Measurements from ENCODE around the gene ZNF853. TPM values are rescaled to one million over a fixed set of nuclear protein-coding genes. Genes with fewer than 3 reads are reported as not detected.

Gene ZNF853
- total RNA-seq, 1 experiment from 2014 or later: 0.69 TPM

DNA sequence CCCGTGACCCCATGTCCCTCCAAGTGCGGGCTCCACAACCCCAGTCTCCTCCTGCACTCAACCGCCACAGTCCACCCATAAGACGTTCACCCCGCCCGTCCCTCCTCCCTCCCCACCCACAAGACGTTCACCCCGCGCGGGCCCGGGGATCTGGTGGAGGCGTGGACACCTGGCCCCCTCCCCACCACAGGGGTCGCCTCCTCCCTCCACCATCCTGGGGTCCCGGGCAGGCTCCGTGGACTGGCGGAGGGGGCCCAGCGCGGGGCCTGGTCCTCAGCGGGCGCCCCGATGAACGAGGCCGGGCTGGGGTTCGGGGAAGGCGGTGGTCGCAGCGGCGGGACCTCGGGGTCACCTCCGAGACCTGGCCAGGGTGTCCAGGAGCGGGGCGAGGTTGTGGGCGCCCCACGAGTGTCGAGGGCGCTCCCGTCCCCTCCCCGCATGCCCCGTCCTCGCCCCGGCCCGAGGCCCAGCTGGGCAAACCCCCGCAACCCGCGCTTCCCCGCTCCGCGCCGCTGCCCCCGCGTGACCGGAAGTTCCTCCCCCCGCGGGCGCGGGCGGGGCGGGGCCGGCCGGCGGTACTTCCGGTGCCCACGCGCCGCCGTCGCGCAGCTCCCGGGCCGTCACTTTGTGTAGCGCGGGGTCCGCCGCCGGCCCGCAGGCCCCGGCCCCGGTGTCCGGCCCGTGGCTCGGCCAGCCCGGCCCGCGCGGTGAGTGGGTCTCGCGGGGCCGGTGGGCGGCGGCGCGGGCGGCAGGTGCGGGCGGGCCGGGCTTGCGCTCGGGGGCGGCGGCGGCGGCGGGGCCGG, 21.5 kb downstream of the ZNF853 start, which contains the start of gene ZNF316:
ZNF316 (plus strand) TSS at position 578 of the 803 bp plus-strand sequence. CDS start 5,092 bp downstream, outside the sequence.
- DNase-seq (ENCODE audit: low read depth): peak; percentile 48

DNA sequence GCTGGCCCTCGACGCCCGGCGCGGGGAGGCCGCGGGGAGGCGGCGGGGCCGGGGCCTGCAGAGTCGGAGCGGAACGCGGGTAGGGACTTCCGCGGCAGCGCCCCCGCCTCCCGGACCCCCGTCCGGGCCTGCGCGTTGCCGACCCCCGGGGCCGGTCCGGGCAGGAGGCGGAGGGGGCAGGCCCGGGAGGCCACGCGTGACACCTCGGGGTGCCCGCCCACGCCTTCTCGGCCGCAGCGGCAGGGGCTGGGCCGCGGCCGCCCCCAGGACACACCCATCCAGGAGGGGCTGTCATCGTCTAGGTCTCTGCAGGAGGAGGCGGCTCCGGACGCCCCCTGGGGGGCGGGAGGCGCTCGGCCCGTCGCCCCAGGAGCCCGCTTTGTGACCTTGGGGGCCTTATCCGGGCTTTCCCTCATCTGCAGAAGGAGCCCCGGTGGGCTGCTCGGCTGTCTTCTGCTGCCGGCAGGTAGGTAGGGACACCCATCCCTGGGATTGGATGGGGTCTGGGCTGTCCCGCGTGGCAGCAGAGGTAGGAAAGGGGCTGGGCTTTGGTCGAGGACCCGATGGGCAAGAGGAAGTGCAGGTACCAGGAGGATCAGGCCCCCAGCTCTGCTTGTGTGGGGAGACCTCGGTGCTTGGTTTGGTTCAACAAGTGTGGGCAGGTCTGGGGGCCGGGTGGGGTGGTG, 22.3 kb downstream of the ZNF853 start:
- DNase-seq (ENCODE audit: low read depth): peak; percentile 34

DNA sequence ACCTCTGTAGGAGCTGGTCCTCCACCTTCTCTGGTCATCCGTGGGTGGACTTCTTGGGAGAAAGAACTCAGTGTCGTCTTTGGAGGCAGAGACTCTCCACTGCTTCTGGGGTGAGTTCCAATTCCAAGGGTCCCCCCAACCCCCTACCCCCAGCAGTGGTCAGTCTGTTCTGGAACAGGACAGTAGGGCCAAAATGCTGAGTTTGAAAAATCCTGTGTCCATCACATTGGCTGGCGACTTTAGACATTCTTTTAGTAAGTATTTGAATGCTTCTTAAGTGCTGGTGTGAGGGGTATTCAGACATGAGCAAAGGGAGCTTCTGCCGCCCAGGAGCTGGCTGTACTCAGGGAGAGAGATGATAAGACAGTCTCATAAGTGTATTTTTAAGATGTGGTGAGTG, 23.6 kb downstream of the ZNF853 start:
- no peak for DNase-seq (ENCODE audit: low read depth)

DNA sequence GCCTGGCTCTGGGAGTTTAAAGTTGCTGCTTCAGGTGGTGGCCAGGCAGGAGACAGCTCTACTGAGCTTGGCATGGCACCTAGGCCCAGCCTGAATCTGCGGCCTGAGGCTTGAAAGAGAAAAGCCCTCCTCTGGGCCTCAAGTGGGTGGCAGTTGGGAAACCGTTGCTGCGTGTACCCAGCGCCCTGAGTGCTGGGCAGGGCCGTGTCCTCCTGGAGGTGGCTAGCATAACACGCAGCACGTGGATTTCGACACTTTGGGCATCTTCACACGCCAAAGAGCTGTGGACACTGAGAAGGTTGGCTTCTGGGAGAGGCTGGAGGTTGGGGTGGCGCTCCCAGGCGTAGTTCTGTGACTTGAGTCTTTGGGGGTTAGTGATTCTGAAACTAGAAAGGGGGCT, 24.2 kb downstream of the ZNF853 start:
- DNase-seq (ENCODE audit: low read depth): no peak

DNA sequence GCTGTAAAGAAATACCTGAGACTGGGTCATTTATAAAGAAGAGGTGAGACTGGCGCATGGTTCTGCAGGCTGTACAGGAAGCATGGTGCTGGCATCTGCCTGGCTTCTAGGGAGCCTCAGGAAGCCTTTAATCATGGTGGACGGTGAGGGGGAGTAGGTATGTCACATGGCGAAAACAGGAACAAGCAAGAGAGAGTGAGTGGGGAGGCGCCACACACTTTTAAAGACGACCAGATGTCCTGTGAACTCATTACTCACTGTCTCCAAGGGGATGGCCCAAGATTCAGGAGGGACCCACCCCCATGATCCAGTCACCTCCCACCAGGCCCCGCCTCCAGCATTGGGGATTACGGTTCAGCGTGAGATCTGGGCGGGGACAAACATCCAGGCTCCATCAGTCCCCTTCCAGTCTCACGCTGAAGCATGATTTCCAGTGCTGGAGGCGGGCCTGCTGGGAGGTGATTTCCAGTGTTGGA, 24.9 kb downstream of the ZNF853 start:
- peak; percentile 37 for DNase-seq (ENCODE audit: low read depth)

DNA sequence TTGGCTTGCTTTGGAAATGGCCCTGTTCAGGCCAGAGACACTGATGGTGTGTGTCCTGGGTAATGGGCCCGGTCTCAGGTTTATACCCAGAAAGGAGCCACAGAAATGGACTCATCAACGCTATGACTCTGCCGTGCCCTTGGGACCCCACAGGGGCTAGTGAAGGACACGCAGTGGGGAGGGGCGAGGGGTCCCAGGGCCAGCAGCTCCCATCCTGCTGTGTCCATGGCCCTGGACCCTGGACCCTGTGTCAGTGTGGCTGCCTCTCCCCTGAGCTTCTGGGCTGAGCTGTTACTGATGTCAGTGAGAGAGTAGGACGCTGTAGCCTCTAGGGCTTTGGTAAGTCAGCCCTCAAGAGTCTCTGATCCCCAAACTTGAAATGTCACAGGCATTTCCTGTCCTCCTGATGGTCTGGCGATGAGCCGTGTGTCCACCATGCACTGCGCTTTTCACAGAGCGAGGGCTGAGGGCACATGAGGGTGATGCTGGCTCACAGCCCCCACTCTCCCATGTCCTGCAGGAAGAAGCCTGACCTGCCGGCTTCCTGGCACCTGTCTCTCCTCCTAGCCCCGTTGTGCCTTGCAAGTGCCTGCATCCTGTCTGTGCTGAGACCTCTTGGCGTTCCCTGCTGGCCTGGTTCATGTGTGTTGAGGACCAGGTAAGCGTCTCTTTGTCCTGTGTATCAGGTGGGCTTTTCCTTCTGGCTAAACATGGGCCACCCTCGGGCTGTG, 26.1 kb downstream of the ZNF853 start:
- DNase-seq (ENCODE audit: low read depth): no peak

DNA sequence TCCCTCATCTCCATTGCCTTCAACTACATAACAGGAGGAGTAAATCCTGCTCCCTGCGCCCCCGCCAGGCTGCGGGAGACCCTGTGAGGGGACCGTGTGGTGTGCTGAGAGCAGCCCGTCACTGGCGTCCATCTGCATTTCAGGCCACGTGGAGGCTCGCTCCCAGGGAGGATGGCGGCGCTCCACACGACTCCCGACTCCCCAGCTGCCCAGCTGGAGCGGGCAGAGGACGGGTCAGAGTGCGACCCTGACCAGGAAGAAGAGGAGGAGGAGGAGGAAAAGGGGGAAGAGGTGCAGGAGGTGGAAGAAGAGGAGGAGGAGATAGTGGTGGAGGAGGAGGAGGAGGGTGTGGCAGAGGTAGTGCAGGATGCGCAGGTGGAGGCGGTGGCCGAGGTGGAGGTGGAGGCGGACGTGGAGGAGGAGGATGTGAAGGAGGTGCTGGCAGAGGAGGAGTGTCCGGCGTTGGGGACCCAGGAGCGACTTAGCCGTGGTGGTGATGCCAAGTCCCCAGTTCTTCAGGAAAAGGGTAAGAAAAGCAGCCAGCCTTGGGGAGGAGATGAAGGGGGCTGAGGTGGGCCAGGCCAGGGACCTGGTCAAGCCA, 26.9 kb downstream of the ZNF853 start:
- no peak for DNase-seq (ENCODE audit: low read depth)

DNA sequence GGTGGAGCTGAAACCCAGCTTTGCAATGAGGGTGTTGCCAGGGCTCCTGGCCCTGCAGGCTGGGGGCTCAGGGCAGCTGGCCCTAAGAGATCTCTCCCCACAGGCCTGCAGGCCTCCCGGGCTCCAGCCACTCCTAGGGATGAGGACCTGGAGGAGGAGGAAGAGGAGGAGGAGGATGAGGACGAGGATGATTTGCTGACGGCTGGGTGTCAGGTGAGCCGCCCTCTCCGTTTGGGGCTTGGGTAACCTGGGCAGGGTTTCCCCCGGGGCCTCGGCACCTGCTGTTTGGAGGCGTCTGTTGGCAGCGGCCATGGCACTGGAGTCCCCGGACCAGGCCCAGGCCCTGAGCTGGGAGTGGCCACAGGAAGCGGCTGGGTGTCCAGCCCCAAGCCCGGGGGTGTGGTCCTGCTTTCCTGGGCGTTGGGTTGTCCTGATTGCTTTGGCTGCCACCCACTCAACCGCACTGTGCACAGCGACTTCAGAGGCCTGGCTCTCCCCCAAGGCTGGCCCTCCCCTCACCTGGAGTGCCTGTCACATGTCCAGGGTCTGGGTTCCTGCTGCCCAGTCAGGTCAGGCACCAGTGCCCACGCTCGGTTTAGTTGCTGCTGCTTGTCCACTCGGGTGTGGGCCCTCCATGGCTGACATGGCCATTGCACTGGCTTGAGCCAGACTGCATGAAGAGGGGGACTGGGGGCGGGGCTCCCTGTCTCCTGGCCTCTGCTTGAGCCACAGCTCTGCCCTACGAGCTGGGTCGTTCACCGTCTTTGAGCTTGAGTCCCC, 27.6 kb downstream of the ZNF853 start:
- DNase-seq (ENCODE audit: low read depth): no peak

DNA sequence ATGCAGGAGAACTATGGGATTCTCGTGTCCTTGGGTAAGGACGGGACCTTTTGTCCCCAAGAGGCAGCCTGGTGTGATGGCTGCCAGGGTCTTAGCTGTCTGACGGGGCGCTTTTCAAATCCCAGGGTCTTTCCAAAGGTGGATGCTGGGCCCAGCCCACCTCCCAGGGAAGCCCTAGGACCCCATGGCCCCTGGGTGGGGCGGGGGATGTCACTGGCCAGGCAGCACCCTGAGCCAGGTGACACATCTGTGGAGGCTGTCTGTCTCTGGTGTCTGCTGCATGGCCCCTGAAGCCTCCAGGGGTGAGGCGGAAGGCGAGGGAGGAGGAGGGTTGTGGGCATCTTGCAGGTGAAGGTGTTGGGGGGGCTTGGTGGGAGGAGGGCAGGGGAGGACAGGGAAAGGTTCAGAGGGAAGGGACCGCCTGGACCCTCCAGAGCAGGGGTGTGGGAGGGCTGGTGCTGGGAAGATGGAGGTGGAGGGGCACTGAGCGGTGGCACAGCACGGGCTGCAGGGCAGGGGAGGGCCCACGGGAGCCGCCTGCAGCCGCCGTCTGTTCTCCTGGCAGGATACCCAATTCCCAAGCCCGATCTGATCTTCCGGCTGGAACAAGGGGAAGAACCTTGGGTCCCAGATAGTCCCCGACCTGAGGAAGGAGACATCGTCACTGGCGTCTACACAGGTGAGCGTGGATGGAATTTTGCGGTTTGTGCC, 28.7 kb downstream of the ZNF853 start:
- DNase-seq (ENCODE audit: low read depth): no peak

DNA sequence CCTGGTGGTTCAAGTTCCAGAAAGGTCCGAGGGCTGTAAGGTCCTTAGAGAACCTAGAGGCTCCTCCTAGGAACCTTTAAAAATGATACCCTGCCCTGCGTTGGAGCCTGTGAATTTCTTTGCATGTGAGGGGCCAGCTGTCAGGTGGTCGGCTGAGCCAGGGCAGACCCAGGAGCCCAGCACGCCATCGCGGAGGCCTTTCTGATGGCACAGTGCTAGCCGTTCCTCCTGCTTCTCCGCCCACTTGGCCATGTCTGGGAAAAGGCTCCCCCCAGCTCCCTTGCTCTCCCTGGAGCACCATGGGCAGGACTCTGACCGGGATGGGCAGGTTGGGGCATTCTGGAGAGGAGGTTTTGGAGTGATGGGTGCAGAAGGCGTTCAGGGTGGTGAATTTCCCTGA, 29.3 kb downstream of the ZNF853 start:
- DNase-seq (ENCODE audit: low read depth): no peak

DNA sequence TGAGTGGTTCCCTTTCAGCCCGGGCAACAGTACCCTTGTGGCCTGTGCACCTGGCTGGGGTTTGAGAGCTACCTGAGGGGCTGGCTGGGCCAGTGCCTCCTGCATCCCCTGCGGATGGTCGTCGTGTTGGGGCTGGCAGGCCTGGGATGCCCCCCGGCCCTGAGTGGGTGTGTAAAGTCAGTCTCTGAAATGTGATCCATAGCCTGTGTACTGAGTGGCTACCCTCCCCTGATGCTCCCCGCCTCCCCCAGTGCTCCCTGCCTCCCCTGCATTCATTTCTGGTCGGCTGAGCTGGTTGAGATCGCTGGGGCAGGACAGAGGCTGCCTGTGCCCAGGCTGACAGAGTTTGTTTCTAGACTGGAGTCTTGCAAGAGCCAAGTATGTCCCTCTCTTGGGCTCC, 31.1 kb downstream of the ZNF853 start:
- no peak for DNase-seq (ENCODE audit: low read depth)

DNA sequence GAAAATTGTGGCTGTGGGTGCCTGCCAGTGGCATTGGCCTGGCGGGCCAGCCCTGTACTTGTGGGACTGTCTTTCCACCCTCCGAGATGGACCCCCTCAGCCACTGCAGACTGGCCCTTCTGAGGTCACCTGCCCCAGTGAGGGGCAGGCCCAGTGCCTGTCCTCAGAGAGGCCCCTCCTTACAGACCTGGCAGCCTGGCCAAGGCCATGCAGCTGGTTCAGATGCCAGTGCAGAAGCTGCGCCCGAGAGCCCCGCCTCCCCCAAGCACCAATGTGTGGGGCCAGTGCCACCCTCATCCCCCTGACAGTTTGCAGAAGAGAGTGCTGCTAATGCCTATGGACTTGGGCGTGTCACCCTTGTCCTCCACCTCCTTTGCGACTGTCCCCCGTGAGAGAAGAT, 31.7 kb downstream of the ZNF853 start:
- DNase-seq (ENCODE audit: low read depth): no peak

DNA sequence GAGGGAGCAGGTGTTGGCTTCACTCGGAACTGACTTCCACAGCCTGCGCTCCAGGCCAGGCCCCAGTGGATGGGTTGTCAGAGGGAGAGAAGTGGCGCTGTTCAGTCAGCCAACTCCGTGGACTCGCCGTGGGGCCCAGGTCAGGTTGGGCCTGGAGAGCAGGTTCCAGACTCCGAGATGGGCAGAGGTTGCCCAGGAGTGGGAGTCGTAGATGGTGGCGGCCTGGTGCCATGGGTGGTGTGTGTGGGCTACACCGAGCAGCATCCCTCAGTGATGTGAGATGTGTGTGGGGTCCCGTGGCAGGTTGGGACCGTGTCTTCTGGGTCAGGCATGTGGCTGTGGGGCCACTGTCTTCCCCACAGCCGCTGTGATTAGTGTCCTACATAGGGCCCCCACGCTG, 32.1 kb downstream of the ZNF853 start:
- no peak for DNase-seq (ENCODE audit: low read depth)

DNA sequence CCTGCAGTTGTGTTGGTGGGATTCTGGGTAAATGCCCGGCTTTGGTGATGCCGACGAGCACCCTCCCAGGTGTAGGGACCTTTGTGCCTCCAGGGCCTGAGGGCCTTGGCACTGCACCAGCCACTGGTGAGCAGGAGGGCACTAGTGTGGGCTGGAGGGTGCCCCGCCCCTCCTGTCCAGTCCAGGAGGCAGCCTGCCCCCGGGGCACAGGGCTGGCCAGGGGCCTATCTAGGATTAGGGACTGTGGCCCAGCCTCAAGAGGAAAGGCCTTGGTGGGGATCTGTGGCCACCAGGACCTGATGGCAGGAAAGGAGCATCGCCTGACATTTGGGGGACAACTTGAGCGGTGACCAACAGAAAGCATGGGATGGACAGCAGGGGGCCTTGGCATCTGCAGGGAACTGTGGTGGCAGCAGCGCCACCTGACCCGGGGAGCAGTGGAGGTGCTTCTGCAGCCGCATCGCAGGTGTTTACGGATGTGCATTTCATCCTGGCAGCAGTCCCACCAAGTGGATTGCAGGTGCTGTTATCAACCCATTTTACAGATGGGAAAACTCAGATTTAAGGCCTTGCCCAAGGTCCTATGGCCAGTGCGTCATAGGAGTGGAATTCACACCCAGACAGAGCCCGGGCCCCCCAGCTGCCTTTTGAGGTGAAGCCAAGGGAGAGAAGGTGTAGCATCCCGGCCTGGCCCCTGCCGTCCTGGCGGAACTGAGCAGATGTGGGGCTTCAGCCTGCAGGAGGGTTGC, 32.8 kb downstream of the ZNF853 start:
- no peak for DNase-seq (ENCODE audit: low read depth)

DNA sequence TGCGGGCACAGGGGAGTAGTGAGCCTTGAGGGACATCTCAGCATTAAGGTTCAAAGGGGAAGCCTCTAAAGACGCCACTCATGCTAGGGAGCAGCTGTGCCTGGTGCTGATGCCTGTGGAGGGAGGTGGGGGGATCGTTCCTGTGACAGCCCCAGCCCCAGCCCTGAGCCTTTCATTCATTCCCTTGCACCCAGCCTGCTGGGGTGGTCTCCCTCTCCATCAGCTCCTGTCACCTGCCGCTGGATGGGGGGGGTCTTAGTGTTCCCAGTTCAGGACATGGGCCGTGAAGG, 33.4 kb downstream of the ZNF853 start:
- DNase-seq (ENCODE audit: low read depth): no peak

DNA sequence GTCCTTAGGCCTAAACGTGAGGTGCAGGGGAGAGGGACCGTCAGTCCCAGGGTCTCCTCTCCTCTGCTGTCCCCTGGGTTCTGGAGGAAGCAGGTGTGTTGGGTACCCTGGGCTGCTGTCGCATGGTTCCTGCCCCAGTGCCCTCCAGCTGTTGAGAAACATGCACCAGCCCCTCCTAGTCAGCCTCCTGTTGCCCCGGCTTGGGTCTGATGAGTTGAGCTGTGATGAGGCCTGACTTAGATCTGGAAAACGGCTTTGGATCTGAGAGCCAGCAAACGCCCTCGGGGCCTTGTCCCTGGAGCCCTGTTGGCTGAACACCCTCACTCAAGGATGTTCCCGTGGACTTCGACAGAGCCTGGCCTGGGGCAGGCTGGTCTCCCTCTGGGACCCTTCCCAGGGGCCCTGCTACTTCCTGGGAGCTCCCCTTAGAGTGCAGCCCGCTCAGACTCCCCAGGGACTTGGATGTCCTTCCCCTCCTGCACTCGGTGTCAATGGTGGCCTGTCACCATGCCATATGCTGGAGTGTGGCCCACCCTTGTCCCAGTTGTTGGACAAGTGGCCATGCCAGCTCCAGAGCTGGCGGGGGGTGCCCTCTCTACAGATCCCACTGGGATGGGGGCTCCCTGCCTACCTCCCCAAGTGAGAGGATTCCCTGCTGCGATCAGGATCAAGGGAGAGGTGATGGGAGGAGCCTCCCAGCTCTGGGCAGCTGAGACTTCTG, 34.0 kb downstream of the ZNF853 start:
- DNase-seq (ENCODE audit: low read depth): no peak

DNA sequence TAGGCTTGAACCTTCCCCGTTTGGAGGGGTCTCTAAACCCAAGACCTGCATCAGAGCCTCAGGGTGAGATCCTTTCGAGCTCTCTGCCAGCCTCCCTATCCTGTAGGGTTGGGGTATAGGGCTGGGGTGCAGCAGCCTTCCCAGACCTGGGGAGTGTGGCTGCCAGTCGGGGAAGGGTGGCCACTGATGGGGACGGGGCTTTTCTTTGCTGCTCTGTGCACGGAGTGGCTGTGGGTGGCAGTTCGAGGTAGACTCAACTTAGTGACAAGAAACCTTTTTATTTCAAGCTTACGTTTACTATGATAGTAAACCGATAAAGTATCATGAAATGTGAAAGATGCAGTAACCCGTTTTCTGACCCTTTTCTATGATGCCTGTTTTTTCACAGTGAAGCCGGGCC, 34.7 kb downstream of the ZNF853 start:
- no peak for DNase-seq (ENCODE audit: low read depth)

DNA sequence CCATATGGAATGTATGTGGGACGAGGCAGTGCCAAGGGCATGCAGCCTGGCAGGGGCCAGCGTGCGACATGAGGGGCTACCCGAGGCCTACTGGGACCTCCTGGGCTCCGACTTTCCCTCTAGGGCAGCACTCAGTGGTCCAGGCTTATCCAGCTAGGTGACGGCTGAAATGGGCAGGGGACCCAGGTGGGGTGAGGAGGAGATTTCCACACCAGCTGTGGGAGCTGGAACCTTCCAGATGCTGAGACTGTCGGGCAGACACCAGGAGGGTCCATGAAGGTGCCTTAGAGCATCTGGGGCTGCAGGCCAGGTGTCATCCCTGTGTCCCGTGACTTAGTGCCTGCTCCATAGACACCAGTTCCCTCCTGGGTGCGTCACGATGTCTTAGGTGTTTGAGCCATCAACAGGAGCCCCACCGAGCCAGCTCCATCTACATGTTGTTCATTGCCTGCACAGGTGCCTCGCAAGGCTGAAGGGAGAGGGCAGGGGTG, 35.2 kb downstream of the ZNF853 start:
- DNase-seq (ENCODE audit: low read depth): no peak

DNA sequence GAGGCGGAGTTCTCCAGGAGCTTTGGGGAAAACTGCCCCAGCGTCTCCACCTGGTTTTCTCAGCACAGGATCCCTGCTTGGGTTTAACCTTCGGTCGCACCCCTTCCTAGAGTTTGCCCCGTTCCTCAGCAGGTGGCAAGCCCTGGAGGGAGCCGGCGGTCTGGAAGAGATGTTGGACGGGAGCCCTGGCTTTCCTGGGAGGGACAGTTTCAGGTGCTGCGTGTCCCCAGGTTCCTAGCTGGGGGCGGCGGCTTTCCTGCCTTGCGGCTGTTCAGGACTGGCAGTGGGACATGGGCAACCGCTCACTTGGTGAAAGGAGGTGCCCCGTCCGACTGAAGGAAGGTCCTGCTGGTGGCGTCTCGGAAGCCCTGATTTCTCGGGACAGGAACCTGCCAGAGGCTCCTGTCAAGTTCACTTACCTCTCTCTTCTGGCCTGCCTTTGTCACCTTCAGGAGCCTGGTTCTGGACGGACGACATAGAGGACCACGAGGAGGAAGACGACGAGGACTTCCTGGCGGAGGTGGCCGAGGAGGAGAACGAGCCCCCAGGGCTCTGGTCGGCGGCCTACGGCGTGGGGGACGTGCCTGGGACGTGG, 36.5 kb downstream of the ZNF853 start:
- no peak for DNase-seq (ENCODE audit: low read depth)

Measured in LHCN-M2 (cell line).